Measurements from ENCODE around the gene CA11.
A peak's percentile ranks its signal among the peaks of the same experiment; 100 is the strongest.

Gene CA11

DNA sequence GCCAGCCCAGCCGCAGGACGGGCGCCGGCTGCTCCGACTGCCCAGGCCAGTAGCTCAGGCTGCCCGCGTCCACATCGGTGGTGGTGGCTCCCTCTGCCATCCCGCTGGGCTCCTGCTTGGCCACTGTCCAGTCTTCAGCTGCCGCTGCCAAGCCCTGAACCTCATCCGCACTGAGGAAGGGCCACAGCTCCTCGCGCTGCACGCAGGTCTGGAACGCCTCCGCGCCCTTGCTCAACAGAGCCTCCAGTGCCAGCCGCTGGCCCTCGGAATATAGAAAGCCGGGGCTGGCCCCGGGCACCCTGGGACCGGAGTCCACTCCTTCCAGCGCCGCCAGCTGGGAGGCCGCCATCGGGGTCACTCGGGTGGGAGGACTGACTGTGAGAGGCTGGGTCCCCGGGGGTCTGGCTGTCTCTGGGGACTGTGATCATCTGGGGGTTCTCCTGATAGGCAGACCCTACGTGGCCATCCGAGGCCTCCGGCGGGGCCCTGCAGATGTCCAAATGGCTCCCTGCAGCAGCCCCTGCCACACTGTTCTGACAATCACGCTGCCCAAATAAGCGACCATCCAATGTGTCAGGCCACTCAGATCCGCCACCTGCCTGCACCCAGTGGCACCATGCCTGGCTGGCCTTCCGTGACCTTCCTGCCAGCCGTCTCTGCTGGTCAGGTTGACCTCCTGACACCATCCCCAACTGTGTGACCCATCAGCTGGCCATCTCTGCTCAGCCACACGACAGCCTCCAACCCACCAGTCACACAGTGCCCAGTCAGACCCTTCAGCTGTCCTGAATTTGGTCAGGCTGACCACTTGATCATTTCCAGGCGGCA is 32.7 kb downstream of the CA11 start:
- peak; percentile 50 for DNase-seq (ENCODE audit: low spot score)

DNA sequence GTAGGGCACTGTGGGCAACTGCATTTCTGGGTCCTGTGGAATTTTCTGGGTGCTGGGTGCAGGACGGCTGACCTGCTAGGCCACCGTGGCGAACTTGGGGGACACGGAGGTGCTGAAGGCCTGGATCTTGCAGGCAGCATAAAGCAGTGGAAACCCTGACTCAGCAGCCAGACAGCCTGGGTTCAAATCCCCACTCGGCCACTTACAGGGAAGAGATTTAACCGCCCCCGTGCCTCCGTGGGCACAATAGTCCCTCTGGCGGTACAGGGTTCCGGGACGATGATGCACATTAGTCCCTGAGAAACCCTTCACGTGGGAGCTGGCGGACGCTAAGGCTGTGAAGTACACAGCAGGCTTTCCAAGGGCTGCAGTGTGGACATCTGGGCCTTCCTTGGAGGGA is 34.1 kb downstream of the CA11 start:
- no peak for DNase-seq (ENCODE audit: low spot score)

DNA sequence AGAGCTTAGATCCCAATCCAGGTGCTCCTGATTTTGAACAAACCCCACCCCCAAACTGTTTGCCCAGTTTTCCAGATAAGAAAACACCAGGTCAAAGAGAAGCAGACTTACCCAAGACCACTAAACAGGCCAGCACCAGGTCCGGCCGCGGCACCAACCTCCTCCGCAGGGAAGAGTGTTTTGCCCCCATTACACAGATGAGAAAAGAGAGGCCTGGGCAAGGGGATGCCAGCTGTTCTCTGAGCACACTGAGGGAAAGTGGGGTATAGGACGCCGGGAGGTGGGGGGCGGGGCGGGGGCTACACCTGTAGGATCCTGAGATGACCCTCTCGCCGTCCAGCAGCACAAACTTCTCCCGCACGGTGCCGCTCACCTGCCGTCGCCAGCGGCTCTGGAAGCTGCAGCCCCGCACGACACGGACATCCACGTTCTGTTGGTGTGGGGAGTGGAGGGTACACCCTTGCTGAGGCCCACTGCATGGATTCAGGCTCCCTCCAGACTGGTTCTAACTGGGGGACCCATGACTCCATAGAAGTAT is 36.3 kb downstream of the CA11 start:
- DNase-seq (ENCODE audit: low spot score) = no peak

DNA sequence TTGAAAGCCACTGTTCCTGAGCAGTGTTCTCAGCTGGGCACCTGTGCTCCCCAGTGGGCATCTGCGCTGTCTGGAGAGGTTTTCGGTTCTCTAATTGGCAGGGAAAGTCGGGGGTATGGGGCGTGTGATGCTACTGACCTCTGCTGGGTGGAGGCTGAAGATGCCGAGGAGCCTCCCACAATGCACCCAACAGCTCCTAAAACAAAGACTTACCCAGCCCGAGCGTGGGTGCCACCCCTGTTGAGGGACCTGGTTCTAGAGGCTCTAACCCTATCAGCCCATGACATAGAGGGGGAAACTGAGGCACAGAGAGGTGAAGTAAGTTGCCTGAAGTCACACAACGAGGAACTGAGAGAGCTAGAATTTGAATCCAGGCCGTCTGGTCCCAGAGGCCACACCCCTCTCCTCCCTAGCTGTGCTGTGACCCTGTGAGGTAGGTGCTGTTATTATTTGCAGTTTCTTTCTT is 37.2 kb downstream of the CA11 start:
- DNase-seq (ENCODE audit: low spot score) = peak; percentile 75

DNA sequence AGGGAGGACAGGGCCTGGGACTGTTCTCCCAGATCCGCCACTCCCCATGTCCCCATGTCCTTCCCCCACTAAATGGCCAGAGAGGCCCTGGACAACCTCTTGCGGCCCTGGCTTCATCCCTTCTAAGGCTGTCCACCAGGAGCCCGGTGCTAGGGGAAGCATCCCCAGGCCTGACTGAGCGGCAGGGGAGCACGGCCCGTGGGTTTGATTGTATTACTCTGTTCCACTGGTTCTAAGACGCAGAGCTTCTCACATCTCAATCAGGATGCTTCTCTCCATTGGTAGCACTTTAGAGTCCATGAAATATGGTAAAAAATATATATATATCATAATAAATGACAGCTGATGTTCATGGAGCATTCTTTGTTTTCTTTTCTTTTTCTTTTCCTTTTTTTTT is 38.6 kb downstream of the CA11 start:
- no peak for DNase-seq (ENCODE audit: low spot score)

DNA sequence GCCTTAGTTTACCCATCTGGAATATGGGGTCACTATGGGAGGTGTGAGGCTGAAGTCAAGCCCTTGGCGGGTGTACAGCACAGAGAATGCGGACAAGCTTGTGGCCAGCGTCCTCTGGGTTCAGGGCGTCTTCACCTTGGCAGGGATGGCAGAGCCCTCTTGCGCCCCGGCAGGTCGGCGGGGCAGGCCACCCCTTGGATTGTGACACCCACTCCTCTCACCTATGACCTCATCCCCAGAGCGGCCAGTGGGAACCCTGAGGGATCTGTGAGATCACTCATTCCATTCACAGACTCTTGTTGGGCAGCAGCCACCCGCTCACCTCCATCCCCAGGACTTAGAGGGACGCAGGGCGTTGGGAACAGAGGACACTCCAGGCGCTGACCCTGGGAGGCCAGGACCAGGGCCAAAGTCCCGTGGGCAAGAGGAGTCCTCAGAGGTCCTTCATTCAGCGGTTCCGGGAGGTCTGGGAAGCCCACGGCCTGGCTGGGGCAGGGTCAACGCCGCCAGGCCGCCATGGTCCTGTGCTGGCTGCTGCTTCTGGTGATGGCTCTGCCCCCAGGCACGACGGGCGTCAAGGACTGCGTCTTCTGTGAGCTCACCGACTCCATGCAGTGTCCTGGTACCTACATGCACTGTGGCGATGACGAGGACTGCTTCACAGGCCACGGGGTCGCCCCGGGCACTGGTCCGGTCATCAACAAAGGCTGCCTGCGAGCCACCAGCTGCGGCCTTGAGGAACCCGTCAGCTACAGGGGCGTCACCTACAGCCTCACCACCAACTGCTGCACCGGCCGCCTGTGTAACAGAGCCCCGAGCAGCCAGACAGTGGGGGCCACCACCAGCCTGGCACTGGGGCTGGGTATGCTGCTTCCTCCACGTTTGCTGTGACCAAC is 39.3 kb downstream of the CA11 start, which contains the start of gene SPACA4:
Gene SPACA4, plus strand, starts transcription at position 280 of the 896 bp plus-strand sequence. Its CDS starts 237 bp downstream, at position 517.
- peak; percentile 45 for DNase-seq (ENCODE audit: low spot score)

DNA sequence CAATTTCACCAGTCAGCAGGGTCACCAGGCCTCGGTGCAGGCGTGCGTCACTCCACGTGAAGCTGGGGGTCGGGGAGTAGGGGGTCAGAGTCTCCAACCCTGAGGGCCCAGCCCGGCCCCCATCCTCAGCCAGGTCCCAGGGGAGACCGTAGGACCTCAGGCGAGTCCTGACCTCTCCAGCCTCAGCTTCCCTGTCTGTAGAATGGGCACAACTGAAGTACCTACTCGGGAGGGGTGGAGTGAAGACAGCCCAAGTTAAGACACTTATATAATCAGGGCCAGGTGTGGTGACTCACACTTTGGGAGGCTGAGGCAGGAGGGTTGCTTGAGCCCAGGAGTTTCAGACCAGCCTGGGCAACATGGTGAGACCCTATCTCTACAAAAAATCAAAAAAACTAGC is 42.1 kb downstream of the CA11 start:
- DNase-seq (ENCODE audit: low spot score) = no peak

DNA sequence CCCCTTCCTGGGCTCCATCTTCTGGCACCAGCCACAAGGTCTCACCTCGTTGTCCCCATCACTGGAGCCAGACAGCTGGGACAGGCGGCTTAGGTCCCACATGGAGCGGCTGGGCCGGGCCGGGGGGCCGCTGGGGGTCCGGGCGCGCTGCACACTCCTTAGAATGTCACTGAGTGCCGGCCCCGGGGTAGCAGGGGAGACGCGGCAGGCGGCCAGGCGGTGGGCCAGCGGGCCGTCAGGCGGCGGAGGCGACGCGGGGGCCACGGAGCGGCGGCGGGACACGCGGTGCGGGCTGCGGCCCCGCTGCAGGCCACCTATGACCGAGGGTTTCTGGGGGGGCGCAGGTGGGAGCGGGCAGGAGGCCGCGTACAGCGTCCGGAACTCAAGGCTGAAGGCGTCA is 42.5 kb downstream of the CA11 start:
- DNase-seq (ENCODE audit: low spot score) = no peak

DNA sequence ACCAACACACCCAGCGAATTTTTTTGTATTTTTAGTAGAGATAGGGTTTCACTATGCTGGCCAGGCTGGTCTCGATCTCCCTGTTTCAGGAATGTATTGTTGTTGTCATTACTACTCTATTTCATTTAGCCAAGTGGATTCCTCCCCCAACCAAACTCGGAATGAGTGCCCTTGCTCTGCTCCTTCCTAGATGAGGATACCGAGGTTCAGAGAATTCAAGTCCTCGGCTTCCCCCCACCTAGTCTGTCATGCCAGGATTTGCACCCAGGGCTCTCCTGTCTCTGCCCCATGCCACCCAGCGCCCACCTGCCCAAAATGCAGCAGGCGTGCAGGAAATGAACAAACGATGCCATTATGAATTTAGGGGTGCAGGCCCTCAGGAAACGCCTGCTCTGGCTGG is 43.0 kb downstream of the CA11 start:
- no peak for DNase-seq (ENCODE audit: low spot score)

DNA sequence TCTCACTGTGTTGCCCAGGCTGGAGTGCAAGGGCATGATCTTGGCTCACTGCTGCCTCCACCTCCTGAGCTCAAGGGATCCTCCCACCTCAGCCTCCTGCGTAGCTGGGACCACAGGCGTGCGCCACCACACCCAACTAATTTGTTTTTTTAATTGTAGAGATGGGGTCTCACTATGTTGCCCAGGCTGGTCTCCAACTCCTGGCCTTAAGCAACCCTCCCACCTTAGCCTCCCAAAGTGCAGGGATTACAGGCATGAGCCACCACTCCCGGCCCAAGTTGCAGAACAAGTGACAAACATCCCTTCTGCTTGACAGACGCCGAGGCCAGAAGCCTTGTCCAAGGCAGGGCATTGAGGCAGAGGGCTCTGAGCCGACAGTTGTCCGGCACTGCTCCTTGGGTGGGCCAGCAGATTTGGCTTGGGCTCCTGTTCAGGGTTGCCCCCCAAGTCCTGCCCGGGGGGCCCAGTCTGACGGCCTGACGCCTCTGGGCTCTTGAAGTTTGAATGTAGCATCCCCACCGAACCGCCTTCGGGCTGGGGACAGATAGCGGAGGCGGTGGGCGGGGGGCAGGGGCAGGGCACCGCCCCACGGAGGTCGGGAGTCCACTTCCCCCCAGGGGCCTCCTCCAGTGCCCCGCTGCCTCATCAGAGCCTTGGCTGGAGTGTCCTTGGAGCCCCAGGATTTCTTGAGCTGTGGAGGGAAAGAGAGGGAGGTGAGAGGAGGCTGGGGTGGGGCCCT is 45.1 kb downstream of the CA11 start:
- no peak for DNase-seq (ENCODE audit: low spot score)

DNA sequence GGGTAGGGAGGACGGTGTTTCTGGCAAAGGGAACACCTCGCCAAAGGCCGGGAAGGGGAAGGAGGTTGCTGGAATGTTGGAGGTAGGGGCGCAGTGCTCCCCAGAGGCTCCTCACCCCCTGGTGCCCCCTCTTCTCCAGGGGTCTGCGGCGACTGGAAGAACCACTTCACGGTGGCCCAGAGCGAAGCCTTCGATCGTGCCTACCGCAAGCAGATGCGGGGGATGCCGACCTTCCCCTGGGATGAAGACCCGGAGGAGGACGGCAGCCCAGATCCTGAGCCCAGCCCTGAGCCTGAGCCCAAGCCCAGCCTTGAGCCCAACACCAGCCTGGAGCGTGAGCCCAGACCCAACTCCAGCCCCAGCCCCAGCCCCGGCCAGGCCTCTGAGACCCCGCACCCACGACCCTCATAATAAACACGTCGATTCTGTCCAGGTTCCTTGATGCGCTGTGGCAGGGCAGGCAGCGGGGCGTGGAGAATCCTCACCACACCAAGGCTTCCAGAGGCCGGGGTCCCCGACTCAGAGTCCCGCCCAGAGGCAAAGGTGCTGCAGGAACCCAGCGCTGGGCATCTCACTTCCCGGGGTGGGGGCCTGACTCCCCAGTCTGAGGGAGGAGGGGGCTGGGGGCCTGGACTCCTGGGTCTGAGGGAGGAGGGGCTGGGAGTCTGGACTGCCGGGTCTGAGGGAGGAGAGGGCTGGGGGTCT is 46.8 kb downstream of the CA11 start:
- no peak for DNase-seq (ENCODE audit: low spot score)

DNA sequence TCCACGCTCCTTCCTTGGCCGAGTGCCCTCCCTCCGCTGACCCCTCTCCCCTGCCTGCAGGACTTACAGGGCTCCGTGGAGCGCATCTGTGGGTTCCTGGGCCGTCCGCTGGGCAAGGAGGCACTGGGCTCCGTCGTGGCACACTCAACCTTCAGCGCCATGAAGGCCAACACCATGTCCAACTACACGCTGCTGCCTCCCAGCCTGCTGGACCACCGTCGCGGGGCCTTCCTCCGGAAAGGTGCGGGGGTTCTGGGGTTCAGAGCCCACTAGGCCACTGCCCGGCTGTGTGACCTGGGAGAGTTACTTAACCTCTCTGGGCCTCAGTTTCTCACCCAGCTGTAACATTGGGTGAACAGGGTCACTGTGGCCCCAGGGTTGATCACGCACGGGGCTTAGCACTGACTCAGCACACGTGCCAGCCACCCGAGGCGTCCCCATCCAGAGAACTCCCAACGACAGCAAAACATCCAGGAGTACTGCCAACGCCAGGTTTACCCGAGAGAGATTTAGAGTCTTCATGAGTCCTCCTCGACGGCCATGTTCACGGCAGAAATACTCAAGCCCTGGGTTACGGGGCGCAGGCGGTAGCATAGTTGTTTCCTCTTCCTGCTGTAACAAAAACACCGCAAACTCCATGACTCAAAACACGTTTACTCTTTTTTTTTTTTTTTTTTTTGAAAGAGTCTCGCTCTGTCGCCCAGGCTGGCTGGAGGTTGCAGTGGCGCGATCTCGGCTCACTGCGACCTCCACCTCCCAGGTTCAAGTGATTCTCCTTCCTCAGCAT is 49.1 kb downstream of the CA11 start:
- no peak for DNase-seq (ENCODE audit: low spot score)

DNA sequence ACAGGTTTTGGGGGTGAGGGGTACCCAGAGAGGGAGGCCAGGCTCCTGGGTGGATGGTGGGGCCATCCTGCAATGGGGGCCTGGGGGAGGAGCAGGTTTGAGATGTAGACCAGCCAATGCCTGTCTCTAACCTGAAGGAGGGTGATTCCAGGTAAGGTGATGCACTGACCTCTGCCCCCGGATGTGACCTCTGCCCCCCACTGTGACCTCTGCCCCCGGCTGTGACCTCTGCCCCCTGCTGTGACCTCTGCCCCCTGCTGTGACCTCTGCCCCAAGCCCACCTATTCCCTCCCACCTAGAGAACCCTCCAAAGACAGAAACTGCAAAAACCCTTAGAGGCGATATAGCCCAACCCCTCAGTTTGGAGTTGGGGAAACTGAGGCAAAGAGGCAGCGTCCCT is 49.8 kb downstream of the CA11 start:
- DNase-seq (ENCODE audit: low spot score) = no peak

DNA sequence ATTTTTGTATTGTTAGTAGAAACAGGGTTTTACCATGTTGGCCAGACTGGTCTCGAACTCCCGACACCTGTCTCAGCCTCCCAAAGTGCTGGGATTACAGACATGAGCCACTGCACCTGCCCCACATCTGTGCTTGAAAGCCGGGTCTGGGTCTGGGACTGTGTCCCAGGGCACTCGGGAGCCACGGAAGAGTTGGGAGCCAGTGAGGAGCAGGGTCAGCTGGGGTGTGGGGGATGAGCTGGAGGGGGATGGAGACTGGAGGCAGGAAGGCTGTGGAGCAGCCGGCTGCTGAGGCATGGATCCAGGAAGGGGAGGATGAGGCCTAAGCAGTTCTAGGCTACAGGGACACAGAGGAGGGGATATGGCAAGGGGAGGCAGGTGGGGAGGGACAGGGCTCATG is 50.2 kb downstream of the CA11 start:
- DNase-seq (ENCODE audit: low spot score) = no peak

DNA sequence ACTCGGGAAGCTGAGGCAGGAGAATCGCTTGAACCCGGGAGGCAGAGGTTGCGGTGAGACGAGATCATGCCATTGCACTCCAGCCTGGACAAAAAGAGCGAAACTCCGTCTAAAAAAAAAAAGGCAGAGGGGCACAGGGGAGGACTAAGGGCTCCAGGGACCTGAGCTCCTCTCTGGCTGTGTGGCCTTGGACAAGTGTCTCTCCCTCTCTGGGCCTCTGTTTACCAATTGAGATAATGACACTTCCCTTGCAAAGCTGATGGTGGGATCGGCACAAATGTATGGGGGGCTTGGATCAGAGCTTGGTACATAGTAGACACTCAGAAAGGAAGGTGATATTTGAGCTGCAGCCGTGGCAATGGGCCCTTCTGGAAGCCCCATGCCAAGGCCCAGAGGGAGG is 50.8 kb downstream of the CA11 start:
- DNase-seq (ENCODE audit: low spot score) = no peak

DNA sequence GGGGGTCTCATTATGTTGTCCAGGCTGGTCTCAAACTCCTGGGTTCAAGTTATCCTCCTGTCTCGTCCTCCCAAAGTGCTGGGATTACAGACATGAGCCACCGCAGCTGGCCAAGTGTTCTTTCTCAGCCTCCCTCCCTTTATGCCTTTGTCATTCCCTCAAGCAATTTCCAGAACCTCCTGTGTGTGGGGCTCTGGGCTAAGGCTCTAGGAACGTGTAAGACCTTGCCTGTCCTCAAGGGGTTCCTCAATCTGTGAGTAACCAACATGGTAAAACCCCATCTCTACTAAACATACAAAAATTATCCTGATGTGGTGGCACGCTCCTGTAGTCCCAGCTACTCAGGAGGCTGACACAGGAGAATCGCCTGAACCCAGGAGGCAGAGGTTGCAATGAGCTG is 55.0 kb downstream of the CA11 start:
- DNase-seq (ENCODE audit: low spot score) = no peak

DNA sequence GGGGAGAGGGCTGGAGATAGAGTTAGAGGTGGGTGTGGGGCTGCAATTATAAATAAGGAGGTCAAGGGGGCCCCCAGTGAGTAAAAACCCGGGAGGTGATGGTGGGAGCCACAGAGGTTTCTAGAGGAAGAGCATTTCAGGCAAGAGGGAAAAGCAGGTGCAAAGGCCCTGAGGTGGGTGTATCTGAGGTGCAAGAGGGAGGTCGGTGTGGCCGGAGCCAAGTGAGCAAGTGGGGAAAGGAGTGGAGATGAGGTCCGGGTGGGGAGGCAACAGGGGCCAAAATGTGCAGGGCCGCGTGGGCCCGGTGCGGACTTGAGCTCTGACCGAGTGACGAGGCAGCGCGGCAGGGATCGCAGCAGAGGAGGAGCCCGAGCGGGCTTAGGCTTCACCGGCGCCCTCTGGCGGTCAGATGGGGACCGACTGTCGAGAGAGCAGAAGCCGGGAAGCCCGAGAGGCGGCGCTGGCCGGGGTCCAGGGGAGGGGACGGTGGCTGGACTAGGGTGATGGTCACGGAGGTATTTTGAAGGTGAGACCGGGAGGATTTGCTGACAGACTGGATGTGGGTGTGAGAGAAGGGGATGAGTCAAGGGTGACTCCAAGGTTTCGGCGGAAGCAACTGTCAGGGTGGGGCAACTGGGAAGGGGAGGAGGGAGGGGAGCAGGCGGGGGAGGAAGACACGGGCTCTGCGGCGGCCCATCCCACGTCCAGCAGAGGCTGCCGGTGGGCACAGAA is 57.2 kb downstream of the CA11 start:
- DNase-seq (ENCODE audit: low spot score) = peak; percentile 93

All from ecto neural progenitor cell (in vitro differentiated cells).